Stimulated activated CD8-positive, alpha-beta memory T cell treated with anti-CD3 and anti-CD28 coated beads, Interleukin-15, amount 100 ng/mL, for 48 hours (primary cell): ENCODE measurements around the gene ADAMTSL3.

ENCODE experiments used
- DNase-seq, 2 donors: peaks; one replicate each; pipeline ENCODE4 v3.0.0-alpha.2; 2020; ENCODE audit warnings: low read depth in 2 of 2

The ADAMTSL3 gene, protein sequence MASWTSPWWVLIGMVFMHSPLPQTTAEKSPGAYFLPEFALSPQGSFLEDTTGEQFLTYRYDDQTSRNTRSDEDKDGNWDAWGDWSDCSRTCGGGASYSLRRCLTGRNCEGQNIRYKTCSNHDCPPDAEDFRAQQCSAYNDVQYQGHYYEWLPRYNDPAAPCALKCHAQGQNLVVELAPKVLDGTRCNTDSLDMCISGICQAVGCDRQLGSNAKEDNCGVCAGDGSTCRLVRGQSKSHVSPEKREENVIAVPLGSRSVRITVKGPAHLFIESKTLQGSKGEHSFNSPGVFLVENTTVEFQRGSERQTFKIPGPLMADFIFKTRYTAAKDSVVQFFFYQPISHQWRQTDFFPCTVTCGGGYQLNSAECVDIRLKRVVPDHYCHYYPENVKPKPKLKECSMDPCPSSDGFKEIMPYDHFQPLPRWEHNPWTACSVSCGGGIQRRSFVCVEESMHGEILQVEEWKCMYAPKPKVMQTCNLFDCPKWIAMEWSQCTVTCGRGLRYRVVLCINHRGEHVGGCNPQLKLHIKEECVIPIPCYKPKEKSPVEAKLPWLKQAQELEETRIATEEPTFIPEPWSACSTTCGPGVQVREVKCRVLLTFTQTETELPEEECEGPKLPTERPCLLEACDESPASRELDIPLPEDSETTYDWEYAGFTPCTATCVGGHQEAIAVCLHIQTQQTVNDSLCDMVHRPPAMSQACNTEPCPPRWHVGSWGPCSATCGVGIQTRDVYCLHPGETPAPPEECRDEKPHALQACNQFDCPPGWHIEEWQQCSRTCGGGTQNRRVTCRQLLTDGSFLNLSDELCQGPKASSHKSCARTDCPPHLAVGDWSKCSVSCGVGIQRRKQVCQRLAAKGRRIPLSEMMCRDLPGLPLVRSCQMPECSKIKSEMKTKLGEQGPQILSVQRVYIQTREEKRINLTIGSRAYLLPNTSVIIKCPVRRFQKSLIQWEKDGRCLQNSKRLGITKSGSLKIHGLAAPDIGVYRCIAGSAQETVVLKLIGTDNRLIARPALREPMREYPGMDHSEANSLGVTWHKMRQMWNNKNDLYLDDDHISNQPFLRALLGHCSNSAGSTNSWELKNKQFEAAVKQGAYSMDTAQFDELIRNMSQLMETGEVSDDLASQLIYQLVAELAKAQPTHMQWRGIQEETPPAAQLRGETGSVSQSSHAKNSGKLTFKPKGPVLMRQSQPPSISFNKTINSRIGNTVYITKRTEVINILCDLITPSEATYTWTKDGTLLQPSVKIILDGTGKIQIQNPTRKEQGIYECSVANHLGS (N-terminal part only)

GRCh38 chr15:83653639-83654378, at the start of gene ADAMTSL3:
Gene ADAMTSL3 (plus strand): TSS chr15:83654123. CDS start chr15:83655762, 1,639 bp downstream.
- DNase-seq, result no peak

GRCh38 chr15:83604549-83604948, 49.4 kb upstream of the ADAMTSL3 start:
- DNase-seq, result no peak

- no peak for DNase-seq
Measured at GRCh38 chr15:83605111-83605945, 48.6 kb upstream of the ADAMTSL3 start.

- DNase-seq, result no peak
Measured at GRCh38 chr15:83610132-83610531, 43.8 kb upstream of the ADAMTSL3 start.

DNA sequence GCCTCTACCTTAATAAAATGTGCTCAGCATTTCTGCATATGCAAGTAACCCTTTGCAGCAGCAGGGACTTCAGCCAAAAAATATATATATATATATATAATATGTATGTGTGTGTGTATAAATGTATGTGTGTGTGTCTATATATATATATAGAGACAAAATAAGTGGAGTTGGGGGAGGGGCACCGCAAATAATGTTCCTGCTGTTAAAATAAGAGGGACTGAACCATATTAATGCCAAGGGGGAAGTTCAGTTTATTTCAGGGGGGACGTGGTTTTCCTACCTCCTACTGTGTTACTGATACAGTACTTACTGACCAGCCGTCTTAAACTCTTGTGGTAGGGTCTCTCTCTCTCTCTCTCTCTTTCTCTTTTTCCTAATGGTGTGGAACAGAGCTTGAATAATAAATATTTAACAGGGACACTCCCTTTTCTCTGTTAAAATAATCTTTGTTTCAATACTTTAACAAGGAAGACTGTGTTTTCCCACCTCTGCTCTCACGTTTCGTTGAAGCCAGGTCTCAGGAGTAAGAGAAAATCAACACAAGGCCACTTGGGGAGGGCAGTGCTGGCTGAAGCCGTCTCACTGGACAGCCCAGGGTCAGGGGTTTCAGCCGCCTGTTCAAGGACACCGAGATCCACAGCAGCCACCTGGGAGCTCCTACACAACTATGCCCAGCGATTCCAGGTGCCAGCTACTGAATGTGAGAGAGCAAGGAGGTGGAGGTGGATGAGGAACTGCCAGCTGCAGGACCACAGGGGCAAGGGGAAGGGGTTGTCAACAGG, 42.8 kb upstream of the ADAMTSL3 start:
- DNase-seq, result no peak

- no peak for DNase-seq
Measured at GRCh38 chr15:83612226-83612625, 41.7 kb upstream of the ADAMTSL3 start.

DNA sequence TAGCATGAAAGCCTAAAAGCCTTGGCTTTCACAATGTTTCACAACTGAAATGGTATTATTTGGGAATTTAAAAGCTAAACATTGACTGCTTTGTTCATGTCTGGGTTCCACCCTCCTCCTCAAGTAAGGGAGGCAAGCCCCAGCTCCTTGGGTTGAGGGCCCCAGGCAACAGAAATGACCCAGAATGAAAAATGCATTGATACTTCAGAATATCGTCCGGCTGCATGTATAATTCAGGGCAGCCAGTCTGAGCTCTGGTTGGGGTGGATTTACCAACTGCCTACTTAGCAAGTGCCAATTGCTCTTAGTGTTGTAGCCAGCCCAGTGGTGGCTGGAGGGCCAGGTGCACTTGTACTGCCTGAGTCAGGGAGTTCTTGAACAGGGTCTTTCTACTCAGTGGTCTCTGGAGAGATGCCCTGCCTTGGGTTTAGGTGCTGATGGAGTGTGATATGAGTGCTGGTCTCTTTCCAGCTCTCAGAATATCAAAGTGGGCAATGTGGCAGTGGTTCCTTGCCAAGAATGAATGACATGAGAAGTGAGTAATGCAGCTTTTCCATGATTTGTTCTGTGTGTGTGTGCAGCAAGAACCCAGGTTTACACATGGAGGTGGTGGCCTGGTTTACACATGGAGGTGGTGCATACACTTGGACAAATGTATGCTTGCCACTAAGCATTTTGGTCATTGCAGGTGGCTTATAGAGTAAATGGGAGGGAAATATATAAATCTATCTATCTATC, 40.9 kb upstream of the ADAMTSL3 start:
- DNase-seq, result no peak

GRCh38 chr15:83613714-83614113, 40.2 kb upstream of the ADAMTSL3 start:
- DNase-seq, result no peak

- no peak for DNase-seq
Measured at GRCh38 chr15:83616840-83617239, 37.1 kb upstream of the ADAMTSL3 start.

GRCh38 chr15:83626171-83626802, 27.6 kb upstream of the ADAMTSL3 start:
- peak; percentile 1 to 19 for DNase-seq

- no peak for DNase-seq
Measured at GRCh38 chr15:83631534-83631933, 22.4 kb upstream of the ADAMTSL3 start.

DNA sequence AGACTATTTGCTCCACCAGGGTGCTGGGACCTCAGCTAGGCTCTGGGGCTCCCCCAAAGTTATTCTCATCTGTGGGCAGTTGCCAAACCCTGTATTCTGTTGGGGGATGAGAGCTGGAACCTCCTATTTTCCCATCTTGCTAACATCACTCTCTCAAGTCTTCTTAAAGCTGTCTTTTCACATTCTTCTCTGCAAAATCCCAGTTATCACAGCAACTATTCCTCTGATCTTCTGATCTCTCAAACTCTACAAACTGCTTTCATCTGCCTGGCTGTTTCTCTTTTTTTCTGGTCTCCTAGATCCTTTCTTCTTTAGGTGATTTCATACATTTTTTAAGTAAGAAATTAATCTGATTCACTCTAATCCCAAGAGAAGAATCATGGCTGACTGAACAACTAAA, 10.7 kb upstream of the ADAMTSL3 start:
- DNase-seq, result no peak

- no peak for DNase-seq
Measured at GRCh38 chr15:83644439-83644838, 9.5 kb upstream of the ADAMTSL3 start.

DNA sequence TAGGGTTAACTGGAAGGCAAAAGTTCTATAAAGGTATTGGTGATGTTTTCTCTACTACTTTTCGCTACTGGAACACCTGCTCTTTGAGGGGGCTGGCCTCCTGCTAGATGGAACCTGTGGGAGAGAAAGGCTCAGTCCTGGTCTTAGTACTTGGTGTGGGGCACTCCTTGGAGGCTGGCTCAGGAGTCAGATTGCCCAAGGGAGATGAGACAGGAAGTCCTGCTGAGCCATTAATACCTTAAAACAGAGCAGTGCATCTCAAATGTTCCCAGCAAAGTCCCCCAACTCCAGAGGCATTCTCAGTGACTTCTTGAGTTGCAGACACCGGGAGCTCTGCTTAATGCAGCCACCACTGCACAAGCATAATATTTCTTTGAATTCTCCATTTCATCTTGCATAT, 3.1 kb upstream of the ADAMTSL3 start:
- DNase-seq, result no peak

GRCh38 chr15:83651541-83651940, 2.4 kb upstream of the ADAMTSL3 start:
- no peak for DNase-seq

DNA sequence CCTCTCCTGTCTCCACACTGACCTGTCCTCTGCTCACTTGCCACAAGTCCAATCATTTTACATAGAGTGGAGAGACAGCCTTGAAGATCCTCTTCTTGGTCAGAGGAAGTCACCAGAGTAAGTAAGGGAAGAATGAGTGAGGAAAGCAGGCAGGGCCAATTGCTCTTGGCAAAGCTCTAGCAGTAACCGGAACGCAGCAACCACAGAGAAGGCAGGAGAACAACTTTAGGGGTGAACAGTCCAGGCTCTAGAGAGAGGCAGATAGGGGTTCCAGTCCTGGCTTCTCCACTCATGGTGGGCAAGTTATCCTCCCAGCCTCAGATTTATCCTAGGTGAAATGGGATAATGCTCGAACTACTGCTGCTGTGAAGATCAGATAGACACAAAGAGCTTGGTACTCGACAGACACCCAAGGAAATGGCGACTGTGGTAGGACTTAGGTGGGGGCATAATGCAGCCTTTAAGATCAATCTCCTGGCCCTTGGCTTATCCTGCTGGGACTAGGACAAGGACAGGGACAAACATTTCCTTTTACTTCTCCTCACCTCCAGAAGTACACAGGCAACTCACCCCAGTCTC, 1.2 kb upstream of the ADAMTSL3 start:
- DNase-seq, result no peak

DNA sequence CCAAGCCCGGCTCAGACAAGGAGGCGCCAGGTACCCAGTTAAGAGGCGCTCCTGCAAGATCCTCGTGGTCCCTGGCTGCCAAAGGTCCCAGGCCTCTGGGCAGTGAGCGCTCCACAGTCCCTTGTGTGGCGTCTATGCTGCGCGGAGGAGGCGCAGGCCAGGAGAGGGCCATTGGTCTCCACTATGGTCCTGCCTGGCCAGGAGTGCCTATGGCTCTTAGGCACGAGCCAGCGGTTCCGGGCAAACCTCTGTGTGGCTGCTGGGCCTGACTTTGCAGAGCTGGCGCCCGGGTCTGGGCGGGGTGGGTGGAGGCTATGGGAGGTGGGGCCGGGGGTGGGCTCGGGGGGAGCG, 660 bp upstream of the ADAMTSL3 start:
- no peak for DNase-seq
